Measurements from ENCODE around the gene THY1.

Gene THY1

GRCh38 chr11:119419834-119420492 lies 3.0 kb downstream of the THY1 start:
- DNase-seq (ENCODE audit: extremely low read depth, insufficient read length) = no peak
- Histone ChIP-seq H3K27me3 (replicated peaks; ENCODE audit: control insufficient read depth, insufficient read depth, low read length) (no peaks in the 10 kb centered on the region), H3K36me3 (ENCODE audit: control insufficient read depth, insufficient read depth, low read length) (no peaks in the 10 kb centered on the region), H3K4me3 (replicated peaks; ENCODE audit: low read depth, low read length) (no peak overlapping the region)
- TF ChIP-seq CTCF (IDR thresholded peaks at IDR 0.05; ENCODE audit: insufficient read depth, low read length, poor library complexity, severe bottlenecking) = no peak

GRCh38 chr11:119419246-119419645 lies 3.7 kb downstream of the THY1 start:
- H3K4me3 ChIP-seq (replicated peaks; ENCODE audit: low read depth, low read length) = no peak overlapping the region
- no peak for TF ChIP-seq CTCF (IDR thresholded peaks at IDR 0.05; ENCODE audit: insufficient read depth, low read length, poor library complexity, severe bottlenecking)
- H3K27me3 ChIP-seq (replicated peaks; ENCODE audit: control insufficient read depth, insufficient read depth, low read length) = no peaks in the 10 kb centered on the region
- DNase-seq (ENCODE audit: extremely low read depth, insufficient read length) = no peak
- no peaks in the 10 kb centered on the region for H3K36me3 ChIP-seq (ENCODE audit: control insufficient read depth, insufficient read depth, low read length)

- no peaks in the 10 kb centered on the region for H3K27me3 ChIP-seq (replicated peaks; ENCODE audit: control insufficient read depth, insufficient read depth, low read length)
- H3K36me3 ChIP-seq (ENCODE audit: control insufficient read depth, insufficient read depth, low read length) = no peaks in the 10 kb centered on the region
- TF ChIP-seq CTCF (IDR thresholded peaks at IDR 0.05; ENCODE audit: insufficient read depth, low read length, poor library complexity, severe bottlenecking) = no peak
- no peak for DNase-seq (ENCODE audit: extremely low read depth, insufficient read length)
- H3K4me3 ChIP-seq (replicated peaks; ENCODE audit: low read depth, low read length) = no peak overlapping the region
These were observed 4.2 kb downstream of the THY1 start for GRCh38 chr11:119418759-119419158.

GRCh38 chr11:119417726-119418540 lies 5.0 kb downstream of the THY1 start:
- TF ChIP-seq CTCF (IDR thresholded peaks at IDR 0.05; ENCODE audit: insufficient read depth, low read length, poor library complexity, severe bottlenecking) = no peak
- Histone ChIP-seq H3K4me3 (replicated peaks; ENCODE audit: low read depth, low read length) (no peak overlapping the region), H3K36me3 (ENCODE audit: control insufficient read depth, insufficient read depth, low read length) (no peaks in the 10 kb centered on the region), H3K27me3 (replicated peaks; ENCODE audit: control insufficient read depth, insufficient read depth, low read length) (no peaks in the 10 kb centered on the region)
- DNase-seq (ENCODE audit: extremely low read depth, insufficient read length) = no peak

GRCh38 chr11:119416606-119417580 lies 6.1 kb downstream of the THY1 start:
- no peaks in the 10 kb centered on the region for H3K27me3 ChIP-seq (replicated peaks; ENCODE audit: control insufficient read depth, insufficient read depth, low read length)
- no peak for TF ChIP-seq CTCF (IDR thresholded peaks at IDR 0.05; ENCODE audit: insufficient read depth, low read length, poor library complexity, severe bottlenecking)
- H3K4me3 ChIP-seq (replicated peaks; ENCODE audit: low read depth, low read length) = no peak overlapping the region
- H3K36me3 ChIP-seq (ENCODE audit: control insufficient read depth, insufficient read depth, low read length) = no peaks in the 10 kb centered on the region
- DNase-seq (ENCODE audit: extremely low read depth, insufficient read length) = no peak

All from GM06990 (cell line).